ENCODE results near the gene MYO7A.

Gene MYO7A

DNA sequence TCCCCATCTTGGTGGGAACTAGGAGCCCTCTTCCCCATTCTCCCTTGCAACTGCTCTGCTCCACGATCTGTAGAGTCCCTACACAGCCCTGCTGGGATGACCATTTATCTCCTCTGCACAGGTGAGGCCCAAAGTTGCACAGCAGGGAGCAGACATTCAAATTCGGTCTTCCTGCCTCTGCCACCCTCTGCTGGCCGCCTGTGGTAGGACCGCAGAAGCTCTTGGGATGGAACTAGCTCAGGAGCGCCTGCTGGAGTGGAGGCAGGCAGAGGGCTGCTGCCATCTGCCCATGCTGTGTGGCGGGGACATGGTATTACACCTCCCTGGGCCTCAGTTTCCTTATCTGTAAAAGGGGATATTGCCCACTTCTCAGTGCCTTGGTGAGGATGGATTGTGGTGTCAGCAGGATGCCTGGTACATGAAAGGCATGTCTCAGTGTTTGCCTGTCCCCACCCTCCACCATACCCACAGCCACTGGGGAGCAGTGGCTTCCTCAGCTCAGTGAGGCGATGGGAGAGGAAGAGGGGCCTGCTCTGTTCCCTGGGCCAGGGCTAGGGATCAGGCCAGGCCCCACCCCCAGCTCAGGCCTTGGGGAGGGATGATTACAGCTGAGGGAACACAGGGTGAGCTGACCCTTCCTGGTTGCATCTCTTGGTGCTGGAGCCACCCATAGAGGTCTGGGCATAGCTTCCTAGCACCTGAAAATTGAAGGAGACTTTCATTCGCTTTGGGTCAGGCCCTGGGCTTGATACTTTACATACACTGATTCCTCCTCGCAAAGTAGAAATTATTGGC lies 36.7 kb upstream of the MYO7A start:
- H3K27ac ChIP-seq, result no peak overlapping the region
- DNase-seq, result peak; percentile 85 to 86
- H3K36me3 ChIP-seq, result no peaks in the 10 kb centered on the region
- H3K4me3 ChIP-seq, result no peak overlapping the region
- H3K27me3 ChIP-seq, result no peaks in the 10 kb centered on the region
- intact Hi-C loops (cut with DNase I; ENCODE audit: low total_unique reads), result loop anchor here (2.0 kb wide), 1 partner anchor 45 kb away; no protein-coding TSS in a partner anchor
- no peaks in the 10 kb centered on the region for H3K4me1 ChIP-seq
- TF ChIP-seq, protein P1, sequence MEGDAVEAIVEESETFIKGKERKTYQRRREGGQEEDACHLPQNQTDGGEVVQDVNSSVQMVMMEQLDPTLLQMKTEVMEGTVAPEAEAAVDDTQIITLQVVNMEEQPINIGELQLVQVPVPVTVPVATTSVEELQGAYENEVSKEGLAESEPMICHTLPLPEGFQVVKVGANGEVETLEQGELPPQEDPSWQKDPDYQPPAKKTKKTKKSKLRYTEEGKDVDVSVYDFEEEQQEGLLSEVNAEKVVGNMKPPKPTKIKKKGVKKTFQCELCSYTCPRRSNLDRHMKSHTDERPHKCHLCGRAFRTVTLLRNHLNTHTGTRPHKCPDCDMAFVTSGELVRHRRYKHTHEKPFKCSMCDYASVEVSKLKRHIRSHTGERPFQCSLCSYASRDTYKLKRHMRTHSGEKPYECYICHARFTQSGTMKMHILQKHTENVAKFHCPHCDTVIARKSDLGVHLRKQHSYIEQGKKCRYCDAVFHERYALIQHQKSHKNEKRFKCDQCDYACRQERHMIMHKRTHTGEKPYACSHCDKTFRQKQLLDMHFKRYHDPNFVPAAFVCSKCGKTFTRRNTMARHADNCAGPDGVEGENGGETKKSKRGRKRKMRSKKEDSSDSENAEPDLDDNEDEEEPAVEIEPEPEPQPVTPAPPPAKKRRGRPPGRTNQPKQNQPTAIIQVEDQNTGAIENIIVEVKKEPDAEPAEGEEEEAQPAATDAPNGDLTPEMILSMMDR (IDR thresholded peaks at IDR 0.05), result peak; percentile 90 to 95
- H3K9me3 ChIP-seq, result no peaks in the 10 kb centered on the region

- DNase-seq, result peak in 1 of 2 donors; percentile 62
- intact Hi-C loops (cut with DNase I; ENCODE audit: low total_unique reads), result no loop called here
- H3K4me1 ChIP-seq, result no peaks in the 10 kb centered on the region
Observed at GRCh38 chr11:77092382-77092781, 35.7 kb upstream of the MYO7A start.

DNA sequence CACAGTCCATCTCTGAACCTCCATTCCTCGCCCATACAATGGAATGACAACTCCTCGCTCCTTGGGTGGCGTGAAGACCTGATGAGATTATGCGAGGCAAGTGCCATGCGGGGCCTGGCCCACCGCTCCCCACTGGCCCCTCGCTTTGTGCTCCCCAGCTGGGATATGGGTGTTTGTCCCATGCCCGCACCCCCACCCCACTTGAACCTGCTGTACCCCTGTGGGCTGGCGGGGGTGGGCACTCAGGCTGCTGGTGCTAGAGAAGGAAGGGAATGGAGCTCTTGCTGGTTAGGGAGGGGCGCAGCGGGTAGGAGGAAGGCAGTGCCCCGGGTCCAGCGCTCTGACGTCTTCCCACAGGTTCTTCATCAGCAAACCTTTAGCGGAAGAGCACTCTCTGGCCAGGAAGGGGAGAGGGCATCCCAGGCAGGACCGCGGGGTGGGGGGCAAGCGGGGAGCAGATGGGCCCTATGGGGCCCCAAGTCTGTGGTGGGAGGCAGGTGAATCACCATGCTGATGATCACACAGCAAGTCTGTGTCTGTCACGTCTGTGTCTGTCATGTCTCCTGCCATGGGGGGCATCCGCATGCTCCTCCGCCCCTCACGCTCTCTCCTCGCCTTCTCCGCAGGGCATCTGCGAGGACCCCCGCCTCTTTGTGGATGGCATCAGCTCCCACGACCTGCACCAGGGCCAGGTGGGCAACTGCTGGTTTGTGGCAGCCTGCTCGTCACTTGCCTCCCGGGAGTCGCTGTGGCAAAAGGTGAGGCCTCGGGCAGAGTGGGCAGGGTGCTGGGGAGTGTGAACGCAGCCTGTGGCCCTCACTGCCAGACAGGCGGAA lies 34.8 kb upstream of the MYO7A start:
- Histone ChIP-seq H3K36me3 (no peaks in the 10 kb centered on the region), H3K27me3 (no peaks in the 10 kb centered on the region), H3K27ac (no peak overlapping the region), H3K9me3 (no peaks in the 10 kb centered on the region), H3K4me1 (no peaks in the 10 kb centered on the region), H3K4me3 (no peak overlapping the region)
- TF ChIP-seq, protein P1 (IDR thresholded peaks at IDR 0.05), result no peak
- intact Hi-C loops (cut with DNase I; ENCODE audit: low total_unique reads), result no loop called here
- DNase-seq, result peak in 1 of 2 donors; percentile 61

More at GRCh38 chr11:77092382-77092781, 35.7 kb upstream of the MYO7A start:
- Histone ChIP-seq H3K9me3 (no peaks in the 10 kb centered on the region), H3K36me3 (no peaks in the 10 kb centered on the region), H3K27me3 (no peaks in the 10 kb centered on the region), H3K4me3 (no peak overlapping the region), H3K27ac (no peak overlapping the region)
- TF ChIP-seq, protein P1 (IDR thresholded peaks at IDR 0.05), result no peak

GRCh38 chr11:77093987-77094840 lies 33.8 kb upstream of the MYO7A start:
- Histone ChIP-seq H3K27me3 (no peaks in the 10 kb centered on the region), H3K4me1 (no peaks in the 10 kb centered on the region), H3K36me3 (no peaks in the 10 kb centered on the region), H3K4me3 (no peak overlapping the region), H3K9me3 (no peaks in the 10 kb centered on the region), H3K27ac (no peak overlapping the region)
- intact Hi-C loops (cut with DNase I; ENCODE audit: low total_unique reads), result no loop called here
- peak in 1 of 2 donors; percentile 51 for DNase-seq
- TF ChIP-seq, protein P1 (IDR thresholded peaks at IDR 0.05), result no peak

DNA sequence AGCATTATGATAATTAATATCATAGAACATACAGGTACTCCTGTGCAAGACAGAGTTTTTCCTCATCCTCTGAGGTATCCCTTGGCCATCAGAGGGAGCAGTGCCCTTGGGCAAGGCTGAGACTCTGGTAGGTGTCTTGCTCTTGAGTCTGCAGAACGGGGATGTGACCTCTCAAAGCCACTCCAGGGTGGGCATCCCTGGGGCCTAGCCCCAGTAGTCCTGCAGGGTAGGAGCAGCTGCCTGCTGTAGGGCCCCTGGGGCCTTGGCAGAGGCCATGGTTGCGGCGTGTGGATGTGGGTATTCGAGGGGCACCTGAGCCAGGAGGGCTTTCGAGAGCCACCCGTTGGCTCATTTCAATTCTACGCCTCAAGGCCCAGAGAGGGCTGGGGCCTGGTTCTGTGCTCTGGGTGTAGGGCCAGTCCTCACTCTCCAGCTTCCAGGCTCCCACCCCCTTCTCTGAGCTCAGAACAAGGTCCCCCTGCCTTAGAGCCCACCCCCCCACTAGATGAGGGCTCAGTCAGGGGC lies 33.1 kb upstream of the MYO7A start:
- TF ChIP-seq, protein P1 (IDR thresholded peaks at IDR 0.05), result no peak
- peak in 1 of 2 donors; percentile 44 for DNase-seq

More for the DNA sequence above, 33.1 kb upstream of the MYO7A start:
- Histone ChIP-seq H3K27ac (no peak overlapping the region), H3K36me3 (no peaks in the 10 kb centered on the region), H3K27me3 (no peaks in the 10 kb centered on the region), H3K4me1 (no peaks in the 10 kb centered on the region), H3K9me3 (no peaks in the 10 kb centered on the region), H3K4me3 (no peak overlapping the region)
- intact Hi-C loops (cut with DNase I; ENCODE audit: low total_unique reads), result no loop called here
